Measurements from ENCODE around the gene ZAP70. TPM values are rescaled to one million over a fixed set of nuclear protein-coding genes. Genes with fewer than 3 reads are reported as not detected.

The ZAP70 gene
- total and polyA plus RNA-seq, 2 donors from 2014 or later: 0.37 to 15.0 TPM

GRCh38 chr2:97747285-97747684 is 33.9 kb downstream of the ZAP70 start:
- intact Hi-C loops (cut with DNase I): no loop called here
- no peak overlapping the region for H3K9ac ChIP-seq (ENCODE audit: low read length in 3 of 3)
- FAIRE-seq: no peak

GRCh38 chr2:97747716-97748115 is 34.3 kb downstream of the ZAP70 start:
- no peak for DNase-seq
- no peak for TF ChIP-seq CTCF (IDR thresholded peaks at IDR 0.05; ENCODE audit: borderline replicate concordance, extremely low read depth, insufficient read depth)
- no peak for FAIRE-seq
- no peak overlapping the region for H3K9ac ChIP-seq (ENCODE audit: low read length in 3 of 3)
- H3K36me3 ChIP-seq (ENCODE audit: control insufficient read depth in 2 of 3, insufficient read depth in 3 of 3, low read length in 3 of 3): no peaks in the 10 kb centered on the region
- no peaks in the 10 kb centered on the region for H3K27me3 ChIP-seq (ENCODE audit: control insufficient read depth, insufficient read depth, low read length)
- H3K27ac ChIP-seq (ENCODE audit: low read depth in 2 of 2, low read length in 2 of 2): no peak overlapping the region
- H3K4me3 ChIP-seq (ENCODE audit: low read length in 3 of 3): no peak overlapping the region
- peaks cover 0 to 4% (median 0%) of the 10 kb centered on the region in 3 donors for H3K4me1 ChIP-seq (ENCODE audit: control insufficient read depth in 2 of 3, insufficient read depth in 2 of 3, low read depth in 1 of 3, low read length in 3 of 3)
- intact Hi-C loops (cut with DNase I): no loop called here
- H3K9me3 ChIP-seq (ENCODE audit: control insufficient read depth in 2 of 3, insufficient read depth in 1 of 3, low read length in 3 of 3): no peaks in the 10 kb centered on the region

More at GRCh38 chr2:97747285-97747684, 33.9 kb downstream of the ZAP70 start:
- no peak overlapping the region for H3K4me3 ChIP-seq (ENCODE audit: low read length in 3 of 3)
- no peaks in the 10 kb centered on the region for H3K27me3 ChIP-seq (ENCODE audit: control insufficient read depth, insufficient read depth, low read length)
- H3K27ac ChIP-seq (ENCODE audit: low read depth in 2 of 2, low read length in 2 of 2): no peak overlapping the region
- no peak for DNase-seq
- no peaks in the 10 kb centered on the region for H3K36me3 ChIP-seq (ENCODE audit: control insufficient read depth in 2 of 3, insufficient read depth in 3 of 3, low read length in 3 of 3)
- TF ChIP-seq CTCF (IDR thresholded peaks at IDR 0.05; ENCODE audit: borderline replicate concordance, extremely low read depth, insufficient read depth): no peak
- no peaks in the 10 kb centered on the region for H3K9me3 ChIP-seq (ENCODE audit: control insufficient read depth in 2 of 3, insufficient read depth in 1 of 3, low read length in 3 of 3)
- peaks cover 0 to 4% (median 0%) of the 10 kb centered on the region in 3 donors for H3K4me1 ChIP-seq (ENCODE audit: control insufficient read depth in 2 of 3, insufficient read depth in 2 of 3, low read depth in 1 of 3, low read length in 3 of 3)

GRCh38 chr2:97749581-97749980 is 36.2 kb downstream of the ZAP70 start:
- Histone ChIP-seq H3K36me3 (ENCODE audit: control insufficient read depth in 2 of 3, insufficient read depth in 3 of 3, low read length in 3 of 3) (no peaks in the 10 kb centered on the region), H3K9ac (ENCODE audit: low read length in 3 of 3) (no peak overlapping the region), H3K4me3 (ENCODE audit: low read length in 3 of 3) (no peak overlapping the region), H3K27me3 (ENCODE audit: control insufficient read depth, insufficient read depth, low read length) (no peaks in the 10 kb centered on the region), H3K9me3 (ENCODE audit: control insufficient read depth in 2 of 3, insufficient read depth in 1 of 3, low read length in 3 of 3) (no peaks in the 10 kb centered on the region), H3K4me1 (ENCODE audit: control insufficient read depth in 2 of 3, insufficient read depth in 2 of 3, low read depth in 1 of 3, low read length in 3 of 3) (peaks cover 0 to 4% (median 0%) of the 10 kb centered on the region in 3 donors), H3K27ac (ENCODE audit: low read depth in 2 of 2, low read length in 2 of 2) (no peak overlapping the region)
- intact Hi-C loops (cut with DNase I): no loop called here
- no peak for TF ChIP-seq CTCF (IDR thresholded peaks at IDR 0.05; ENCODE audit: borderline replicate concordance, extremely low read depth, insufficient read depth)
- DNase-seq: peak in 1 of 5 donors; percentile 43
- no peak for FAIRE-seq

- intact Hi-C loops (cut with DNase I): no loop called here
- TF ChIP-seq CTCF (IDR thresholded peaks at IDR 0.05; ENCODE audit: borderline replicate concordance, extremely low read depth, insufficient read depth): no peak
- FAIRE-seq: no peak
- Histone ChIP-seq H3K4me3 (ENCODE audit: low read length in 3 of 3) (no peak overlapping the region), H3K9me3 (ENCODE audit: control insufficient read depth in 2 of 3, insufficient read depth in 1 of 3, low read length in 3 of 3) (no peaks in the 10 kb centered on the region), H3K4me1 (ENCODE audit: control insufficient read depth in 2 of 3, insufficient read depth in 2 of 3, low read depth in 1 of 3, low read length in 3 of 3) (peaks cover 0 to 4% (median 0%) of the 10 kb centered on the region in 3 donors), H3K27ac (ENCODE audit: low read depth in 2 of 2, low read length in 2 of 2) (no peak overlapping the region), H3K36me3 (ENCODE audit: control insufficient read depth in 2 of 3, insufficient read depth in 3 of 3, low read length in 3 of 3) (no peaks in the 10 kb centered on the region), H3K27me3 (ENCODE audit: control insufficient read depth, insufficient read depth, low read length) (no peaks in the 10 kb centered on the region), H3K9ac (ENCODE audit: low read length in 3 of 3) (no peak overlapping the region)
- DNase-seq: no peak
These were observed 36.6 kb downstream of the ZAP70 start for GRCh38 chr2:97750017-97750416.
